ENCODE data around the gene ATPAF2. TPM values are rescaled to one million over a fixed set of nuclear protein-coding genes. Genes with fewer than 3 reads are reported as not detected.

ATPAF2 gene
- total RNA-seq, 2 donors from 2014 or later = 11.8 to 19.0 TPM

DNA sequence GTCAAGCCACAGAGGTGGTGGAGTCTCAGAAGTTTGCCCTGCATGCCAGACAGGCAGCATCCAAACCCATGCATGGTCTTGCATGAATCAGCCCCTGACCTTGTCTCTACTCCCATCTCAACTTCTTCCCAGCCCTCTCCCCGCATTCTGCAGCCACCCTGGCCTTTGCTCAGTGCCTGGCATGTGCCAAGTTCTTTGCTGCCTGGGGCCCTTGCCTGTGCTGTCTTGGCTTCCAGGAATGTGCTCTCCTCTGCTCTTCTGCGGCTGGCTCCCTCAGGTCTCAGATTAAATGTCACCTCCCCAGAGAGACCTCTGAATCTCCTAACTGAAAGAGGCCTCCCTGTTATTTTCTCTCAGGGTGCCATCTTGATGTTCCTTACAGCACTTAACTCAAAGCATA is 48.7 kb downstream of the ATPAF2 start:
- no peaks in the 10 kb centered on the region for H3K4me1 ChIP-seq (ENCODE audit: control insufficient read depth in 1 of 2, low read depth in 2 of 2)
- H3K36me3 ChIP-seq = no peaks in the 10 kb centered on the region
- no peak overlapping the region for H3K4me3 ChIP-seq
- H3K27ac ChIP-seq = no peak overlapping the region
- DNase-seq (ENCODE audit: low spot score) (no peak), ATAC-seq (ENCODE audit: insufficient number of reproducible peaks, low FRiP score, low read depth) (no peak)
- H3K9me3 ChIP-seq = no peaks in the 10 kb centered on the region
- H3K27me3 ChIP-seq (replicated peaks; ENCODE audit: insufficient read depth) = no peaks in the 10 kb centered on the region
- TF ChIP-seq, protein P1, sequence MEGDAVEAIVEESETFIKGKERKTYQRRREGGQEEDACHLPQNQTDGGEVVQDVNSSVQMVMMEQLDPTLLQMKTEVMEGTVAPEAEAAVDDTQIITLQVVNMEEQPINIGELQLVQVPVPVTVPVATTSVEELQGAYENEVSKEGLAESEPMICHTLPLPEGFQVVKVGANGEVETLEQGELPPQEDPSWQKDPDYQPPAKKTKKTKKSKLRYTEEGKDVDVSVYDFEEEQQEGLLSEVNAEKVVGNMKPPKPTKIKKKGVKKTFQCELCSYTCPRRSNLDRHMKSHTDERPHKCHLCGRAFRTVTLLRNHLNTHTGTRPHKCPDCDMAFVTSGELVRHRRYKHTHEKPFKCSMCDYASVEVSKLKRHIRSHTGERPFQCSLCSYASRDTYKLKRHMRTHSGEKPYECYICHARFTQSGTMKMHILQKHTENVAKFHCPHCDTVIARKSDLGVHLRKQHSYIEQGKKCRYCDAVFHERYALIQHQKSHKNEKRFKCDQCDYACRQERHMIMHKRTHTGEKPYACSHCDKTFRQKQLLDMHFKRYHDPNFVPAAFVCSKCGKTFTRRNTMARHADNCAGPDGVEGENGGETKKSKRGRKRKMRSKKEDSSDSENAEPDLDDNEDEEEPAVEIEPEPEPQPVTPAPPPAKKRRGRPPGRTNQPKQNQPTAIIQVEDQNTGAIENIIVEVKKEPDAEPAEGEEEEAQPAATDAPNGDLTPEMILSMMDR (IDR thresholded peaks at IDR 0.05) = no peak

DNA sequence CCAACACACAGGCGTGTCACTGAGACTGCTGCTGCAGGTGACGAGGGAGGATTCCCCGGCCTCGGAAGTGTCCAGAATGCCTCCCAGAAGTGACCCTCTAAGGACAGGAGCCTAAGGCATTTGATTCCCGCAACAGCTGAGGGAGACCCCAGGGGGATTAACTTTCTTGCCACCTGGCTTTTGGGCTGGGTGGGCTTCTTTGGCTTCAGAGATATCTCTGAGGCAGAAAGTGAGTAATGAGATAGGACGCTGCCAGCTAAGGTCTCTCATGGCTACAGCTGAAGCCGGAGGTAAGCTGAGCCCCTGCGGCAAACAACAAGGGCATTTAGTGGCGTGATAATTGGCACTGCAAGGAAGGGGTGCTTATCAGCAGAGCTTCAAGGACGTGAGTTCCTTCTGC is 49.4 kb downstream of the ATPAF2 start:
- TF ChIP-seq, protein P1 (IDR thresholded peaks at IDR 0.05) = no peak
- no peak for ATAC-seq (ENCODE audit: insufficient number of reproducible peaks, low FRiP score, low read depth)

DNA sequence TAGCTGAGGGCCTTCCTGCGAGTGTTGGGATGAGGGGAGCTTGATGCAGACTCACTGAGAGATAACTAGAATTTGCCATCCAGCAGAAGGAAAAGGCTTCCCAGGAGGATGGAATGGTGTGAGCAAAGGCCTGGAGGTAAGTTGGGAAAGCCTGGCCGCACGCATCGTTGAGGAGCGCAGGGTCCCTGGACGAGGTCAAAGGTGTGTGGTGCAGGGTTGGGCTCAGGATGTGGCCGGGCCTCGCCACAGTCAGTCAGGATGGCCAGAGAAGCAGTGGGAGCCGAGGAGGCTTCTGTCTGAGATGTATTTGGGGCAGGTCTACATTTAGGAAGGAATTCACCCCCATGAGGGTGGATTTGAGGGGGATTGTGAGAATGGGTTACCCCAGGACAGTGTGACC is 49.9 kb downstream of the ATPAF2 start:
- ATAC-seq (ENCODE audit: insufficient number of reproducible peaks, low FRiP score, low read depth) = no peak
- Histone ChIP-seq H3K9me3 (no peaks in the 10 kb centered on the region), H3K27ac (no peak overlapping the region), H3K27me3 (replicated peaks; ENCODE audit: insufficient read depth) (no peaks in the 10 kb centered on the region), H3K36me3 (no peaks in the 10 kb centered on the region), H3K4me1 (ENCODE audit: control insufficient read depth in 1 of 2, low read depth in 2 of 2) (no peaks in the 10 kb centered on the region), H3K4me3 (no peak overlapping the region)
- TF ChIP-seq, protein P1 (IDR thresholded peaks at IDR 0.05) = no peak
- DNase-seq (ENCODE audit: low spot score) = no peak

More for the DNA sequence above, 49.4 kb downstream of the ATPAF2 start:
- Histone ChIP-seq H3K36me3 (no peaks in the 10 kb centered on the region), H3K9me3 (no peaks in the 10 kb centered on the region), H3K27me3 (replicated peaks; ENCODE audit: insufficient read depth) (no peaks in the 10 kb centered on the region), H3K4me3 (no peak overlapping the region), H3K4me1 (ENCODE audit: control insufficient read depth in 1 of 2, low read depth in 2 of 2) (no peaks in the 10 kb centered on the region), H3K27ac (no peak overlapping the region)
- DNase-seq (ENCODE audit: low spot score) = no peak

DNA sequence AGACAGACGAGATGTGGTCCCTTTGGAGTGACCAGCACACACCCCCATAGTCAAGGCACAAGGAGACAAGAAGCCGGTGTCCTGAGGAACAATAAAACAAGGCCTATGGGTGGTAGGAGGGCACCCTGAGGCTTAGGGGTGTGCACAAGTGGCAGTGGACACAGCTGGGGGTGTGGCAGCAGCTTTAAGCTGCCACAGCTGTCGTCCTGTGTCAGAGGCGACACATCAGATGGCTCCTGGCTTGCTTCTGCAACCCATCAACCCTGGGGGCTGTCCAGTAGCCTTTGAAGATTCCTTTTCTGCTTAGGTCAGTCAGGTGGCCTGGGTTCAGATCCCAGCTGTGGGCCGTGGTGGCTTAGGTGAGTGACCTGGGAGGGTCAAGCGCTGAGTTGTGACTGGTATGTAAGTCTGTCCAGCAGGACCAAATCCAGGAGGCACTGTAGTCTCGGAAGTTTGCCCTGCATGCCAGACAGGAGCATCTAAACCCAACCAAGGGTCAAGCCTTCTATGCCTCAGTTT is 50.5 kb downstream of the ATPAF2 start:
- Histone ChIP-seq H3K27me3 (replicated peaks; ENCODE audit: insufficient read depth) (no peaks in the 10 kb centered on the region), H3K4me3 (no peak overlapping the region), H3K4me1 (ENCODE audit: control insufficient read depth in 1 of 2, low read depth in 2 of 2) (no peaks in the 10 kb centered on the region), H3K9me3 (no peaks in the 10 kb centered on the region), H3K27ac (no peak overlapping the region), H3K36me3 (no peaks in the 10 kb centered on the region)
- TF ChIP-seq, protein P1 (IDR thresholded peaks at IDR 0.05) = no peak
- DNase-seq (ENCODE audit: low spot score) (no peak), ATAC-seq (ENCODE audit: insufficient number of reproducible peaks, low FRiP score, low read depth) (no peak)

DNA sequence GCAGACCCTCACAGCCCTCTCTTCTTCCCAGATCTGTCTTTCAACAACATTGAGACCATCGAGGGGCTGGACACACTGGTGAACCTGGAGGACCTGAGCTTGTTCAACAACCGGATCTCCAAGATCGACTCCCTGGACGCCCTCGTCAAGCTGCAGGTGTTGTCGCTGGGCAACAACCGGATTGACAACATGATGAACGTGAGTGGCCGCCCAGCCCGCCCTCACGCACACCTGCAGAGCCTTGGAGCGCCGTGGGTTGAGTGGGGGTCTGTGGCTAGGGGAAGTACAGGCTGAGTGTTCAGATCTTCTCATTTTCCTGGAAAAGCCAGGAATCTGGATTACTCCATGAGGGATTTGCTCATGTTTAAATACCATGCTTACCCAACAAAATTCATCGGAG is 51.1 kb downstream of the ATPAF2 start:
- H3K9me3 ChIP-seq = no peaks in the 10 kb centered on the region
- no peaks in the 10 kb centered on the region for H3K27me3 ChIP-seq (replicated peaks; ENCODE audit: insufficient read depth)
- H3K27ac ChIP-seq = no peak overlapping the region
- TF ChIP-seq, protein P1 (IDR thresholded peaks at IDR 0.05) = no peak
- no peaks in the 10 kb centered on the region for H3K36me3 ChIP-seq
- ATAC-seq (ENCODE audit: insufficient number of reproducible peaks, low FRiP score, low read depth) = no peak
- no peak overlapping the region for H3K4me3 ChIP-seq
- no peak for DNase-seq (ENCODE audit: low spot score)
- H3K4me1 ChIP-seq (ENCODE audit: control insufficient read depth in 1 of 2, low read depth in 2 of 2) = no peaks in the 10 kb centered on the region

Data from thoracic aorta (tissue), 2 donors.